GM18526 (cell line): ENCODE measurements around the gene SETD5.

Experiments used
- POLR2A ChIP-seq: IDR thresholded peaks from 3 replicates; pipeline ENCODE4 v1.6.1; 2011; ENCODE audit not compliant: insufficient read length; ENCODE audit errors: extremely low read depth

SETD5 gene

DNA sequence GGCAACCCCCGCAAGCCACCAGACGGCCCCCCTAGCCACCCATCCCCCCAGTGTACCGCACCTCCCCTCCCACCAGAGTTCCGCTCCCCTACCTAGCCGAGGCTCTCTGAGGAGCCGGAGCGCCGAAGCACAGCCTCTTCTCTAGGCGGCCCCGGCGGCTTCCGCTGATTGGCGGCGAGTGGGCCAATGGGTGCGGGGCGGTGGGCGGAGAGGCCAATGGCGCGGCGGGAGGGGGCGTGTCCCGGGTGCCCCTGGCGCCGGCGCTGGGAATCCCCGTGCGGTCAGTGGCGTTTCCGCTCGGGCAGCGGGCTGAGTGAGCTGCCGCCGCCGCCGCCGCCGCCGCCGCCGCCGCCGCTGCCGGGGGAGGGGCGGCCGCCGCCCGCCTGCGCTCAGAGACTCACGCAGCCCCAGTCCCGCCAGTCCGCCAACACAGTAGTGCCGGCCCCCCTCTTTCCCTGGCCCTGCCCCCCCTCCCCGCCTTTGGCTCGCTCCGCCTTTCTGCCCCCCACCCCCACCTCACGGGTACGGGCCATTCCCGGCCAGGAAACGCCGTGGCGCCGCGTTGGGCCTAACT is at the start of gene SETD5:
Gene SETD5 (plus strand): TSS at position 284 of the 574 bp plus-strand sequence. CDS start 31,324 bp downstream, outside the sequence.
- TF ChIP-seq POLR2A = peak; percentile 95

DNA sequence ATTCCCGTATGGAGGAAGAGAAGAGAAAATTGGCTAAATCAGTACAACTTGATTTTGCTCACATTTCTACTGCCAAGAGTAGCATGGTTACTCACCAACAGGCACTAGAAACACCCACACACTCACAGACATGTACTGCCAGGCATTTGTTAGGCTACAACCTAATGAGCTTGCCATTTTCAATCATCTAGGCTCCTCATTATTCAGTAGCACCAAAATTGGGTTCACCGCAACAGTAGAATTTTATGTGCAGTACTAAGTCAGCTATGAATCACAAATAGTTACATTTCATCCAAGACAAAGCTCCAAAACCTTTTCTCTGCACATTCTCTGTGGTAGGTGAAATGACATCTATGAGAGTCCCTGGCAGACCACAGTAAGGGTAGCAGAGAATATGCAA is 49.5 kb upstream of the SETD5 start:
- TF ChIP-seq POLR2A = no peak

GRCh38 chr3:9349321-9350117 is 47.9 kb upstream of the SETD5 start:
- no peak for TF ChIP-seq POLR2A

DNA sequence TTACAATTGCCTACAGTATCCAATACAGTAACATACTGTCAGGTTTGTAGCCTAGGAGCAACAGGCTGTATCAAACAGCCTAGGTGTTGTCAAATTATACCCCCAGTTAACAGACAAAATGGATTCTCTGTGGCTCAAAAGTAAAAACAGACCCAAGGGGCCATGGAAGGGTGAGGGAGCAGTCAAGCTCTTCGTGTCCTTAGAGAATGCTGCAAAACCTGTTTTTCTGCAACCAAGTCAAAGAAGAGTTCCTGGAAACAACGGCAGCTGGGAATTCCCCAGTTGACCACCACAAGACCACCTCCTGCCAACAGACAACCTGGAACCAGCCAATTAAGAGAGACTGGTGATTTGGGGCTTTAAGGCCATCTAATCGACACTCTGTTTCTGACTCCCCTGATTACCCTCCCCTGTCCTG is 45.7 kb upstream of the SETD5 start:
- TF ChIP-seq POLR2A = no peak

GRCh38 chr3:9352917-9353752 is 44.3 kb upstream of the SETD5 start:
- TF ChIP-seq POLR2A = no peak

DNA sequence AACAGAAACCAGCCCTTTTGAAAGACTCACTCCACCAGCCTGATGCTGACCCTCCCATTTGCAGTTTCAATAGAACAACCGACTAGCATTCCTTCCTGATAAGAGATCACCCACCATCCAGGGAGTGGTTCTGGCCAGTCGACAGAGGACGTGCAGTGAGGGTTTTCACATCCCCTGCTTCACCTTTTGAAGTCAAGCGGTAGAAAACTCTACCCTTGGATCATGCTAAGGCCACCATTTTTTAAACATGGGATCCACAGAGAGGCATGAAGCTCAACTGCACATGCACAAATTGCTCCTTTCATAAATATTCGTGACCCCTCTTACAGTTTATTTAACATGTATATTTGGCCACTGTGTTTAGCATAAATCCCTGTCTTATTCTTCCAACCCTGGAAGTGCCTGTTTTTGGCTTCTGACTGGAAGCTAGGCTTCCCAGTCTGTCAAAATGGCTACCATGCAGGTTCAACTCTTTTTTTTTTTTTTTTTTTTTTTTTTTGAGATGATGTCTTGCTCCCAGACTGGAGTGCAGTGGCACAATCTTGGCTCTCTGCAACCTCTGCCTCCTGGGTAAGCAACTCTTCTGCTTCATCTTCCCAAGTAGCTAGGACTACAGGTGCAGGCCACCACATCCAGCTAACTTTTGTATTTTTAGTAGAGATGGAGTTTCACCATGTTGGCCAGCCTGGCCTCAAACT is 35.6 kb upstream of the SETD5 start:
- TF ChIP-seq POLR2A = no peak

DNA sequence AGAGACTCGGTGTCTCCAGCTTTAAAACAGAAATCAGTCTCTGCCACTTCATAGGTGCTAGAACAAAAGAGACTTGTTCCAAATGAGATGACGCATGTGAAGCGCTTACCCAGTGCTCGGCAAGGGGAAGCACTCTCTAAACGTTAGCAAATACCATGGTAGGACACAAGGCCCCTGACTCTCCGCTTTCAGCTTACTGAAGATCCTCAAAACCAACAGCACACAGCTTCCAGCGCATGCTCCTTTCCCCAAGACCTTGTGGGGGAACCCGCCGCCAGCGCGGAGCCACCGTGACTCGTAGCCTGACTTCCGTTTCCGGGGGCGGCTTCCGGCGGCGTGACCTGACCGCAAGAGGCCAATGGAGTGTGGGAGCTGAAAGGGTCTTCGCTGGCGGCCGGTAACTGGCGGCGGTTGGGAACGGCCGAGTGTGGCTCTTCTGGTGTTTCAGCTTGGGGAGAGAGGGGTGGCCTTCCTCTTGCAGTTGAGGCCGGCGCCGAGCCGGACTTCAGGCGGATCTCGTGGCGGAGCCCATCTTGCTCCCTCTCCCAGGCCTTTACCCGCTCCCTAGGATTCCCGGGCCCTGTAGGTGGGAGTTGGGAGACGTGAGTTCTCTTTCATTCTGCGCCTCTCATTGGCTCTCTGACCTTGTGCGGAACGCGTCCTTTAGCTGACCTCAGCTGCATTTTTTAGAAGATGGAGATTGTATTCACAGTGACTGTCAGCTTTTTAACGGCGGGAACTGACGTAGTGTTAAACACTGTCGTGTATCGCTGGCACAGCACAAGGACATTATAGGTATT is 34.5 kb upstream of the SETD5 start, which contains the start of gene THUMPD3:
Gene THUMPD3 (plus strand): TSS at position 324 of the 800 bp plus-strand sequence. CDS start 2,015 bp downstream, outside the sequence.
- TF ChIP-seq POLR2A = peak; percentile 94

- no peak for TF ChIP-seq POLR2A
Observed at GRCh38 chr3:9369508-9369907, 27.9 kb upstream of the SETD5 start.

- no peak for TF ChIP-seq POLR2A
Observed at GRCh38 chr3:9373465-9373864, 23.9 kb upstream of the SETD5 start.

DNA sequence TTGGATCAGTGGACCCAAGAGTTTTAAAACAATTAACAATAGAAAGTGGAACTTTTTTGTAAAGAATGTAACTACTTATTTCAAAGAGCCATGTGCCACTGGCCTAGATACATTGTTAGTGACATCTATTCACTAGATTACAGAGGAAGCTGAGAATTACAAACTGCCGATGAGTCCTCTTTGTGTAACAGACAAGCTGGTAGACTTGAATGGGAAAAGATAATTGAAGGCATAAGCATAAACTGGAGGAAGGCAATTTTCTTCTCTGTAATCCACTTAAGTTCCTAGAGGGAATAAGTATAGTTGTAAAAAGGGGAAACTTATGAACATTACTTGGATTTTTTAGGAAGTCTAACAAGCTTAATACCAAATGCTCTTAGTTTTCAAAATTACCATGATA is 19.4 kb upstream of the SETD5 start:
- TF ChIP-seq POLR2A = no peak

GRCh38 chr3:9379327-9379726 is 18.1 kb upstream of the SETD5 start:
- TF ChIP-seq POLR2A = no peak

GRCh38 chr3:9380014-9380413 is 17.4 kb upstream of the SETD5 start:
- TF ChIP-seq POLR2A = no peak

- TF ChIP-seq POLR2A = no peak
Observed at GRCh38 chr3:9384141-9384828, 13.1 kb upstream of the SETD5 start.
